Parathyroid adenoma (tissue), 2 donors: ENCODE measurements around the gene MCC.

Experiments
- H2AFZ ChIP-seq: fragments of 300-600 bp; sonication (generic); one replicate; pipeline ENCODE4 v1.7.0; 2017; ENCODE audit warnings: antibody characterized with exemption, mild to moderate bottlenecking
- H3K27ac ChIP-seq: fragments of 300-600 bp; sonication (generic); one replicate; pipeline ENCODE4 v1.7.0; 2017
- H3K27me3 ChIP-seq: fragments of 300-600 bp; sonication (generic); one replicate; pipeline ENCODE4 v1.7.0; 2017; ENCODE audit warnings: low read length; ENCODE audit not compliant: control insufficient read depth, insufficient read depth
- H3K36me3 ChIP-seq: fragments of 300-600 bp; sonication (generic); one replicate; pipeline ENCODE4 v1.7.0; 2017; ENCODE audit warnings: low read length; ENCODE audit not compliant: control insufficient read depth, insufficient read depth
- H3K4me1 ChIP-seq: fragments of 300-600 bp; sonication (generic); one replicate; pipeline ENCODE4 v1.7.0; 2017; ENCODE audit warnings: control low read depth
- H3K4me2 ChIP-seq: fragments of 300-600 bp; sonication (generic); one replicate; pipeline ENCODE4 v1.7.0; 2017; ENCODE audit warnings: low read length
- H3K4me3 ChIP-seq: fragments of 300-600 bp; sonication (generic); one replicate; pipeline ENCODE4 v1.7.0; 2017; ENCODE audit warnings: low read depth, low read length
- H3K79me2 ChIP-seq: fragments of 300-600 bp; sonication (generic); one replicate; pipeline ENCODE4 v1.7.0; 2017; ENCODE audit warnings: control low read depth
- H3K9ac ChIP-seq: fragments of 300-600 bp; sonication (generic); one replicate; pipeline ENCODE4 v1.7.0; 2017; ENCODE audit warnings: mild to moderate bottlenecking
- H3K9me3 ChIP-seq: fragments of 300-600 bp; sonication (generic); one replicate; pipeline ENCODE4 v1.7.0; 2017; ENCODE audit warnings: low read length; ENCODE audit not compliant: control insufficient read depth
- CTCF ChIP-seq: fragments of 300-600 bp; sonication (generic); IDR thresholded peaks from one replicate; pipeline ENCODE4 v1.7.0; 2017; ENCODE audit warnings: antibody characterized with exemption, mild to moderate bottlenecking
- donor health status: primary hyperparathyroidism.

MCC gene

GRCh38 chr5:113193311-113193978 lies 294.8 kb downstream of the MCC start:
- Histone ChIP-seq H3K9me3 (no peaks in the 10 kb centered on the region), H3K79me2 (peaks cover 97% of the 10 kb centered on the region), H3K4me1 (peaks cover 58% of the 10 kb centered on the region), H3K4me2 (no peak overlapping the region), H3K27ac (no peak overlapping the region), H3K36me3 (no peaks in the 10 kb centered on the region), H2AFZ (no peak overlapping the region), H3K27me3 (no peaks in the 10 kb centered on the region), H3K9ac (no peak overlapping the region), H3K4me3 (no peak overlapping the region)
- TF ChIP-seq CTCF: no peak

- Histone ChIP-seq H3K9me3 (no peaks in the 10 kb centered on the region), H3K27ac (no peak overlapping the region), H3K4me3 (no peak overlapping the region), H3K4me2 (no peak overlapping the region), H3K79me2 (peaks cover 95% of the 10 kb centered on the region), H3K36me3 (no peaks in the 10 kb centered on the region), H3K27me3 (no peaks in the 10 kb centered on the region), H3K4me1 (peaks cover 50% of the 10 kb centered on the region), H2AFZ (no peak overlapping the region), H3K9ac (no peak overlapping the region)
- TF ChIP-seq CTCF: no peak
Observed at GRCh38 chr5:113192541-113192940, 295.7 kb downstream of the MCC start.

DNA sequence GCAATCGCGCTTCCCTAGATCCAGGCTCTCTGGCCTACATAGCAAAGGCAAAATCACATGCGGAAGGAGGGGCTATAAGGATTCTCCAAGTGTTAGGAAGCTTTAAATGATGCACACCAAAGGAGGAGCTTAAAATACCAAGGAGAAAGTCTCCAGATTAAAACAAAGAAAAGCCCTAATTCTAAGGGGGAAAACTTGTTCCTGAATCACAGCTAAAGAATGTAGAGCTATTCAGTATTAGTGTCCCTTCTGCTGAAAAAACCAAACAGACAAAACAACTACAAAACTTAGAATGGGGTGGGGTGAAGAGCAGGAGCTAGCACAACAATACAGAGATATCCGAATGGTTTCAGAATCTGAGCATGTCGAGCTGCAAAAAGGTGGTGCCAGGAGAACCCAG lies 297.9 kb downstream of the MCC start:
- no peak overlapping the region for H3K4me2 ChIP-seq
- no peaks in the 10 kb centered on the region for H3K36me3 ChIP-seq
- no peak overlapping the region for H3K27ac ChIP-seq
- no peaks in the 10 kb centered on the region for H3K27me3 ChIP-seq
- H3K4me3 ChIP-seq: no peak overlapping the region
- peaks cover 46% of the 10 kb centered on the region for H3K4me1 ChIP-seq
- H3K9me3 ChIP-seq: no peaks in the 10 kb centered on the region
- no peak overlapping the region for H2AFZ ChIP-seq
- no peak overlapping the region for H3K9ac ChIP-seq
- no peak for TF ChIP-seq CTCF
- peaks cover 93% of the 10 kb centered on the region for H3K79me2 ChIP-seq

- no peak overlapping the region for H3K4me3 ChIP-seq
- no peak overlapping the region for H3K27ac ChIP-seq
- H3K4me2 ChIP-seq: peak overlapping the region; percentile 46
- TF ChIP-seq CTCF: no peak
- no peaks in the 10 kb centered on the region for H3K9me3 ChIP-seq
- H3K79me2 ChIP-seq: peaks cover 94% of the 10 kb centered on the region
- no peaks in the 10 kb centered on the region for H3K36me3 ChIP-seq
- H3K27me3 ChIP-seq: no peaks in the 10 kb centered on the region
- H2AFZ ChIP-seq: no peak overlapping the region
- H3K4me1 ChIP-seq: peaks cover 47% of the 10 kb centered on the region
- no peak overlapping the region for H3K9ac ChIP-seq
Observed at GRCh38 chr5:113189291-113189690, 299.0 kb downstream of the MCC start.

GRCh38 chr5:113188436-113188835 lies 299.8 kb downstream of the MCC start:
- peaks cover 55% of the 10 kb centered on the region for H3K4me1 ChIP-seq

More at GRCh38 chr5:113188436-113188835, 299.8 kb downstream of the MCC start:
- TF ChIP-seq CTCF: no peak
- Histone ChIP-seq H3K36me3 (no peaks in the 10 kb centered on the region), H3K27ac (peak overlapping the region; percentile 5), H3K79me2 (peaks cover 93% of the 10 kb centered on the region), H3K4me2 (no peak overlapping the region), H3K4me3 (no peak overlapping the region), H2AFZ (no peak overlapping the region), H3K27me3 (no peaks in the 10 kb centered on the region), H3K9ac (no peak overlapping the region), H3K9me3 (no peaks in the 10 kb centered on the region)
